ENCODE measurements around the gene ONECUT3. TPM values are rescaled to one million over a fixed set of nuclear protein-coding genes. Genes with fewer than 3 reads are reported as not detected.

Gene ONECUT3
- total and polyA plus RNA-seq, 9 of the 15 experiments (the other 6 are each of a cell fraction or from before 2014, with no cell fraction given) = not detected

- TF ChIP-seq GABPB1 (CRISPR knock-in tag; IDR thresholded peaks at IDR 0.05) (peak; percentile 77), PHF8 (IDR thresholded peaks at IDR 0.05; ENCODE audit: borderline replicate concordance, low read length) (peak; percentile 76; the same call in 1 of the 2 replicates), AFF1 (IDR thresholded peaks at IDR 0.05; ENCODE audit: low read depth in 1 of 2, partially characterized antibody in 2 of 2) (peak in 1 of 2 experiments; percentile 33), JUN (IDR thresholded peaks at IDR 0.05; ENCODE audit: borderline replicate concordance, low read depth, low read length) (peak; percentile 13; the same call in 1 of the 2 replicates), JUN (CRISPR knock-in tag; IDR thresholded peaks at IDR 0.05; ENCODE audit: borderline replicate concordance) (peak; percentile 80; the same call in 1 of the 2 replicates), CTBP1 (IDR thresholded peaks at IDR 0.05; ENCODE audit: borderline replicate concordance) (peak; percentile 83; the same call in 1 of the 2 replicates), POLR2G (IDR thresholded peaks at IDR 0.05; ENCODE audit: low read depth, low read length) (peak; percentile 85), CBX5 (IDR thresholded peaks at IDR 0.05; ENCODE audit: borderline replicate concordance, low read depth) (no peak), PKNOX1 (IDR thresholded peaks at IDR 0.05) (no peak), ZNF12 (CRISPR knock-in tag; IDR thresholded peaks at IDR 0.05) (peak; percentile 4; the same call in 1 of the 2 replicates), RBM22 (IDR thresholded peaks at IDR 0.05; ENCODE audit: low read depth, low read length, poor library complexity, severe bottlenecking) (peak; percentile 70), SETDB1 (IDR thresholded peaks at IDR 0.05; ENCODE audit: low read length) (peak; percentile 46), FOXP1 (CRISPR knock-in tag; IDR thresholded peaks at IDR 0.05) (peak; percentile 84), DPF2 (IDR thresholded peaks at IDR 0.05) (peak; percentile 10; the same call in 1 of the 2 replicates), OTX1 (CRISPR knock-in tag; IDR thresholded peaks at IDR 0.05) (peak; percentile 72; the same call in 1 of the 2 replicates), FOXM1 (IDR thresholded peaks at IDR 0.05; ENCODE audit: low read depth) (no peak), FOXM1 (CRISPR knock-in tag; IDR thresholded peaks at IDR 0.05; ENCODE audit: low read depth) (0 out of 2 replicates have a peak, but pooled peaks have one; percentile 32), ZBTB7A (IDR thresholded peaks at IDR 0.05; ENCODE audit: borderline replicate concordance, control insufficient read depth, low read depth, low read length) (peak; percentile 91), ZNF445 (CRISPR knock-in tag; IDR thresholded peaks at IDR 0.05; ENCODE audit: low read depth) (no peak), HNRNPLL (IDR thresholded peaks at IDR 0.05; ENCODE audit: low read depth, low read length, poor library complexity, severe bottlenecking) (peak; percentile 38), SPI1 (IDR thresholded peaks at IDR 0.05; ENCODE audit: borderline replicate concordance, low read depth, low read length) (0 out of 2 replicates have a peak, but pooled peaks have one; percentile 44)
- TF ChIP-seq, protein P1, sequence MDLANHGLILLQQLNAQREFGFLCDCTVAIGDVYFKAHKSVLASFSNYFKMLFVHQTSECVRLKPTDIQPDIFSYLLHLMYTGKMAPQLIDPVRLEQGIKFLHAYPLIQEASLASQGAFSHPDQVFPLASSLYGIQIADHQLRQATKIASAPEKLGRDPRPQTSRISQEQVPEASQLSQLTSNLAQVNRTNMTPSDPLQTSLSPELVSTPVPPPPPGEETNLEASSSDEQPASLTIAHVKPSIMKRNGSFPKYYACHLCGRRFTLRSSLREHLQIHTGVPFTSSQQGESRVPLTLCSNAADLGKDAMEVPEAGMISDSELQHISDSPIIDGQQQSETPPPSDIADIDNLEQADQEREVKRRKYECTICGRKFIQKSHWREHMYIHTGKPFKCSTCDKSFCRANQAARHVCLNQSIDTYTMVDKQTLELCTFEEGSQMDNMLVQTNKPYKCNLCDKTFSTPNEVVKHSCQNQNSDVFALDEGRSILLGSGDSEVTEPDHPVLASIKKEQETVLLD (IDR thresholded peaks at IDR 0.05) = peak; percentile 55; the same call in 1 of the 2 replicates
These were observed 59.3 kb downstream of the ONECUT3 start (continued) for GRCh38 chr19:1812426-1813191.
